ENCODE data around the gene ZDHHC8.

ZDHHC8 gene

GRCh38 chr22:20181194-20181883 is 49.7 kb downstream of the ZDHHC8 start:
- DNase-seq = no peak

DNA sequence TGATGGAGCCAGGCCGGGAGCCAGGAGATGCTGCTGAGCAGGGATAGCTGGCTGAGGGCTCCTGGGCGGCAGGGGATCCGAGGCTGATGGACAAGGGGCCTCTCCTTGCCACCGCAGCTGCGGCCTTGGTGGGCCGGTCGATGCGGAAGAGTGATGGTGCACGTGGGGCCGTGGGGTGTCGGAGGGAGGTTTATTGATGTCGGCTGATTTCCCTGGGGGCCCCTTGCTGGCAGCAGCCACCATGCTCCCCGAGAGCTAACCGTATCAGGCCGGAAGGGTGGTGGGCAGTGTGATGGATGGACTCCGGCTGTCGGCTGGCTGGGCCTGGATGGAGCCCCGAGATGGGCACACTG is 50.3 kb downstream of the ZDHHC8 start:
- DNase-seq = no peak

- no peak for DNase-seq
These were observed 50.8 kb downstream of the ZDHHC8 start for GRCh38 chr22:20182365-20182764.

DNA sequence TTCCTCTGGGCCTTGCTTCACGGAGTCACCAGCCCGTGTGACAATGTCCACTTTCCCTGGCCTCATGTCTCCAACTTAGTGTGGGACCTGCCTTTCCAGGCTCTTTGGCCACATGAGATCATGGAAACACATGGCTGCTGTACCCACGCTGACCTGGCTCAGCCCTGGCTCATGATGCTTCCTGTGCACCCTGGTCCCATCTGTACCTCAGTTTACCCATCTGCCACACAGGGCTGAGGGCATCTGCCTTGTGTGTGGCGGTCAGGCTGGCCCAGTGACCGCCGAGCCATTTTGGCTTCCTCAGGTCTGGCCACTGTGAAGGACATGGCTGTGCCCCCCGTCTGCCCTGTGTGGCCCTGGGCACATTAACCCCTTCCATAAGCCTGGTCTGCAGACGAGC is 51.5 kb downstream of the ZDHHC8 start:
- DNase-seq = no peak

DNA sequence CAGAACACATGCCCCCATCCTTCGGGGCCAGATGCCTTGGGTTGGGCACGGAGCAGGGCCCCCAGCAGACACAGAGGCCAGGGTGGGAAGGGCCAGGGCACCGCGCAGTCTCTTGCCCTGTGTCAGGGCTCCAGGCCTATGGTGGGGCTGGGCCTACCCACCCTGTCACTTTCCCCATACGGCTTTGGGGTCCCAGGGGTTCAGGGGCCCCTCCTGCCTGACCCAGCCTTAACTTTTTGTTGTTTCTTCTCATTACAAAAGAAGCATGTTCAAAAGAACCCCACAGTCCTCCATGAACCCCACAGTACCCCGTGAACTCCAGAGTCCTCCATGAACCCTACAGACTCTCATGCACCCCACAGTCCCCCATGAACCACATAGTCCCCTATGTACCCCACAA is 52.2 kb downstream of the ZDHHC8 start:
- DNase-seq = no peak

- no peak for DNase-seq
These were observed 53.0 kb downstream of the ZDHHC8 start for GRCh38 chr22:20184501-20185165.

GRCh38 chr22:20185750-20186149 is 54.1 kb downstream of the ZDHHC8 start:
- no peak for DNase-seq

- DNase-seq = no peak
These were observed 54.7 kb downstream of the ZDHHC8 start for GRCh38 chr22:20186183-20186870.

- no peak for DNase-seq
These were observed 55.4 kb downstream of the ZDHHC8 start for GRCh38 chr22:20186871-20187546.

- DNase-seq = no peak
These were observed 56.4 kb downstream of the ZDHHC8 start for GRCh38 chr22:20187777-20188566.

DNA sequence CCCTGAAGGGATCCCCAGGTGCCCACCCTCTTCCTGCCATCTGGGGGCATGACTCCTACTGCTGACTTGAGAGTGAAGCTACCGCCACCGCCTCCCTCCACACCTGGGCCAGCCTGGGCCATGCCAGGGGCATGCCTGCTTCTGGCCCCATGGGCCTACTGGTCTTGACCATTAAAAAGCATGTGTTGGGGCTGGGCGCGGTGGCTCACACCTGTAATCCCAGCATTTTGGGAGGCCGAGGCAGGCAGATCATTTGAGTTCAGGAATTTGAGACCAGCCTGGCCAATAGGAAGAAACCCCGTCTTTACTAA is 56.9 kb downstream of the ZDHHC8 start:
- no peak for DNase-seq

DNA sequence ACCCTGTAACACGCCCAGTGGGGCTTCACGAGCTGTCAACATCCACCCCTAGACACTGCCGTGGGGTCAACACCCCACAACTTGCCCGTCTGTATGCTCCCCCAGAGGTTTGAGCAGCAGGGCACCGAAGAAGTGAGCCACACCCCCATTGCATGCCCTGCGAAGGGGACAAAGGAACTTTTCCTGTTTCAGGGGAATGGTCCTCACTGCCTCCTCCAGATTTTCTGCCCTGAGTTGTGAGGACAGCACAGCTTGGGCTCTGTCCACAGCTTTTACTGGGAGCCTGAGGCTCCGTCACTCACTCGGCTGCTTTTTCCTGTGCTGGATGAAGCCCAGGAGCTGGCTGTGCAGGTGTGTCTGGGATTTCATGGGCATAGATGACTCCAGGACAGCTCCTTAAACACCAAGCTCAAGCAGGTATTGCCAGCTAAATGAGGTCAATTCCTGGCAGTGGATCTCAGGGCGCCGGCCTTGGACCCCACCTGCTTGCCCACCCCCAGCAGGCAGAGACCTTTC is 59.5 kb downstream of the ZDHHC8 start:
- DNase-seq = no peak

GRCh38 chr22:20191803-20192202 is 60.2 kb downstream of the ZDHHC8 start:
- DNase-seq = no peak

- no peak for DNase-seq
These were observed 60.8 kb downstream of the ZDHHC8 start for GRCh38 chr22:20192293-20192971.

GRCh38 chr22:20192972-20193760 is 61.6 kb downstream of the ZDHHC8 start:
- DNase-seq = no peak

- DNase-seq = no peak
These were observed 62.3 kb downstream of the ZDHHC8 start for GRCh38 chr22:20193761-20194494.

DNA sequence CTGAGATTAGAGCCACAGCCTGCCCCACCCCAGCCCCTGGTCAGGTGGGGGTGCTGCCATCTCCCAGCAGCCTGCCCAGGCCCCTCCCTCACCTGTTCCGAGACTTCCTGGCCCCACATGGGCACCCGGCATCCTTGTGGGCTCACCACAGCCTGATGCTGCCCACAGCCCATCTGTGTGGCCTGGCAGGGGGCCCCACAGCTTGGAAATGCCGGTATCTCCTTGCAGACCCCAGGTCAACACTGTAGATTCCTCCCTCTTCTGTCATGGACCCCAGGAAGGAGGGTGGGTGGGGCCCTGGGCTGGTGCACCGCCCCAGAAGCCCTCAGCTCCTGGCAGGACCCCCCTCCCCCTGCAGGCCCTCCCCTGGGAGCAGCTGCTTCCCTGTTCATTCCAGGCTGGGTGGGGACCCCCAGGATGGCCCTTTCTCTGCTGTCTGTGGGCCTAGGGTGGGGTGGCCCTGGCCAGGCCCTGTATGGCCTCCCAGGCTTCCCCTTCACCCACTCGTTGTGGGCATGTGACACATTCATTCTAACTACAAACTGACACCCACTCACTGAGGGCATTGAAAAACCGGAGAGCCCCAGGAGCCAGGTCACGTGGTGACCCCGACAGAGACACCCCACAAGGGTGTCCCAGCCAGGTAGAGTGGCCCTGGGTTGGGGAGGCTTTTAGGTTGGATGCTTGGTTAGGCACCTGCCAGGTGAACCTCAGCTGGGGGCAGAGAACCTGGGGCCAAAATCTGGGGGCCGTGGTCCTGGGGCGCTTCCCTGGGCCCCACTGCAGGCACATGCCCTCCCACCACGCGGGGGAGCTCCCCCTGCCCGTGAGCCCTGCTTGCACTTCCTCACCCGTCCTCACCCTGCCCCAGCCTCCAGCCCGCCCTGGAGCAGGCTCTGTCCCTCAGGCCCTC is 63.3 kb downstream of the ZDHHC8 start:
- no peak for DNase-seq

GRCh38 chr22:20196094-20196842 is 64.7 kb downstream of the ZDHHC8 start:
- no peak for DNase-seq

Data from NCI-H2171 treated with DMSO at 0.1 percent for 48 hours (cell line).